A673 (cell line): ENCODE data around the gene GPI. TPM values are rescaled to one million over a fixed set of nuclear protein-coding genes. Genes with fewer than 3 reads are reported as not detected.

ENCODE experiments used
- BruUV-seq: library from RNA; stranded (reverse); fragments of 400-500 nt; replicated peaks from 2 replicates; lab custom pipeline; 2021; lab: Mats Ljungman, UMichigan
- CTCF ChIA-PET: fragments of 300-600 bp; sonication (Branson Sonifier 250); formaldehyde crosslinking; loops from one replicate; lab custom pipeline; 2022; ENCODE audit warnings: antibody characterized with exemption; lab: Charles Lee
- POLR2A ChIA-PET: fragments of 300-600 bp; sonication (Branson Sonifier 250); formaldehyde crosslinking; loops from one replicate; lab custom pipeline; 2022; ENCODE audit warnings: antibody characterized with exemption; ENCODE audit not compliant: low non-redundant PET; lab: Charles Lee
- DNase-seq: peaks from one replicate; pipeline ENCODE4 v3.0.0-alpha.2; 2015; ENCODE audit warnings: low spot score
- H3K27ac ChIP-seq: fragments of 200-600 bp; sonication (generic); 2 replicates; pipeline ENCODE4 v1.5.1; 2016; ENCODE audit warnings: mixed run types, low read depth, mild to moderate bottlenecking, mixed read lengths, antibody characterized with exemption, low read length; ENCODE audit not compliant: poor library complexity, severe bottlenecking
- H3K27me3 ChIP-seq: fragments of 200-600 bp; sonication (generic); replicated peaks from 2 replicates; pipeline ENCODE4 v1.6.1; 2017; ENCODE audit warnings: mixed run types, low read depth, mild to moderate bottlenecking, mixed read lengths, antibody characterized with exemption, low read length; ENCODE audit not compliant: insufficient read depth, poor library complexity
- H3K36me3 ChIP-seq: fragments of 200-600 bp; sonication (generic); 2 replicates; pipeline ENCODE4 v1.6.1; 2016; ENCODE audit warnings: mixed run types, mild to moderate bottlenecking, mixed read lengths, antibody characterized with exemption, low read length; ENCODE audit not compliant: insufficient read depth, poor library complexity, severe bottlenecking
- H3K4me1 ChIP-seq: fragments of 200-600 bp; sonication (generic); 2 replicates; pipeline ENCODE4 v1.6.1; 2017; ENCODE audit warnings: mixed run types, mild to moderate bottlenecking, mixed read lengths, antibody characterized with exemption, low read length; ENCODE audit not compliant: insufficient read depth, poor library complexity, severe bottlenecking
- H3K4me3 ChIP-seq: fragments of 200-600 bp; sonication (generic); 2 replicates; pipeline ENCODE4 v1.5.1; 2016; ENCODE audit warnings: low read depth, mixed run types, mild to moderate bottlenecking, mixed read lengths, low read length; ENCODE audit not compliant: poor library complexity, severe bottlenecking
- H3K9me3 ChIP-seq: fragments of 200-600 bp; sonication (generic); 2 replicates; pipeline ENCODE4 v1.6.1; 2016; ENCODE audit warnings: mixed run types, low read depth, mild to moderate bottlenecking, mixed read lengths, antibody characterized with exemption, low read length; ENCODE audit not compliant: poor library complexity, severe bottlenecking
- CTCF ChIP-seq: fragments of 300-800, 200-600 bp; sonication (generic); conservative IDR thresholded peaks from 2 replicates; pipeline ENCODE4 v1.5.1; 2017; ENCODE audit warnings: low read depth, mild to moderate bottlenecking, antibody characterized with exemption, low read length, moderate library complexity, mixed read lengths
- EZH2 ChIP-seq: fragments of 200-600 bp; sonication (generic); IDR thresholded peaks from 2 replicates; pipeline ENCODE4 v1.6.1; 2017; ENCODE audit warnings: borderline replicate concordance, low read depth, mild to moderate bottlenecking, mixed read lengths, antibody characterized with exemption, low read length; ENCODE audit not compliant: poor library complexity, severe bottlenecking
- intact Hi-C: fragments of 100-400 bp; cut with micrococcal nuclease; formaldehyde crosslinking; loops from one replicate; pipeline ENCODE4 v1.10.0; 2022; ENCODE audit not compliant: unreplicated experiment
- total RNA-seq: library from RNA; stranded (reverse); gene quantifications from 2 replicates; pipeline ENCODE4 v1.2.3, GENCODE V29; 2021

The GPI gene
- total RNA-seq, 1 experiment from 2014 or later = 439 TPM

- no TSS peak for BruUV-seq
- no peak for DNase-seq
- no peak overlapping the region for H3K27ac ChIP-seq
- ChIA-PET CTCF (no interaction called here), POLR2A (no interaction called here)
- no peaks in the 10 kb centered on the region for H3K4me1 ChIP-seq
- TF ChIP-seq EZH2 (no peak), CTCF (no peak)
- peaks cover 71% of the 10 kb centered on the region for H3K36me3 ChIP-seq
- H3K4me3 ChIP-seq = no peak overlapping the region
- intact Hi-C loops = no loop called here
- no peaks in the 10 kb centered on the region for H3K9me3 ChIP-seq
- no peaks in the 10 kb centered on the region for H3K27me3 ChIP-seq
Observed at GRCh38 chr19:34391813-34392212, 26.8 kb downstream of the GPI start.

DNA sequence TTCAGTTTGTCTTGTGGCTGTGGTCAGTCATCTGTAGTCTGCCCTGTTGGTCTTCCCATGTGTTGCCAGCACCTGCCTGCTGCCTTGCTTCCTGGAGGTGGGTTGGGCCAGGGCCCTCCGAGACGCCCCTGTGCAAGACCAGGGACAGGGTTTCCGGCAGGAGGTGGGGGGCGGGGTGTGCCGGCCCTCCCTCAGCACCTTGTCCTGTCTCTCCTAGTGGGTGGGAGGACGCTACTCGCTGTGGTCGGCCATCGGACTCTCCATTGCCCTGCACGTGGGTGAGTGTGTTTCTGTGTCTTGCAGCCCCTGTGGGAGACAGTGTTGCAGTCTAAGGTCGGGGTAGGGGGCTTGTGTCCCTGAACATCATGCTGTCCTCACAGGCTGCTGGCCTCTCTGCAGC, 28.0 kb downstream of the GPI start:
- DNase-seq = no peak
- CTCF ChIA-PET = no interaction called here
- Histone ChIP-seq H3K4me3 (no peak overlapping the region), H3K9me3 (no peaks in the 10 kb centered on the region), H3K36me3 (peaks cover 73% of the 10 kb centered on the region), H3K4me1 (no peaks in the 10 kb centered on the region), H3K27ac (no peak overlapping the region), H3K27me3 (no peaks in the 10 kb centered on the region)
- no peak for TF ChIP-seq CTCF
- TF ChIP-seq EZH2 = no peak
- intact Hi-C loops = no loop called here
- BruUV-seq = no TSS peak
- POLR2A ChIA-PET = no interaction called here

DNA sequence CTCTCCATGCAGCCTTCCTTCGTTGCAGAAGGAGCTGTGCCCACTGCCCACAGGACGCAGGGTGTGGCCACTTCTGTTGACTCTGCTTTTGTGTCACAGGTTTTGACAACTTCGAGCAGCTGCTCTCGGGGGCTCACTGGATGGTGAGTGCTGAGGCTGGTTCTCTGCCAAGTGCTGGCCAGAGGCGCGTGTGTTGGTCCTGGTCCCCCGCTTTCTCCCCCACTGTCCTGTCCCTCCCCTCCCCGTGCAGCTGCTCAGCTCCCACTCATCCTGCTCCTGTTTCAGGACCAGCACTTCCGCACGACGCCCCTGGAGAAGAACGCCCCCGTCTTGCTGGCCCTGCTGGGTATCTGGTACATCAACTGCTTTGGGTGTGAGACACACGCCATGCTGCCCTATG, 28.6 kb downstream of the GPI start:
- H3K36me3 ChIP-seq = peaks cover 77% of the 10 kb centered on the region
- no TSS peak for BruUV-seq
- POLR2A ChIA-PET = no interaction called here
- no peaks in the 10 kb centered on the region for H3K9me3 ChIP-seq
- no peaks in the 10 kb centered on the region for H3K4me1 ChIP-seq
- intact Hi-C loops = no loop called here
- no peak for TF ChIP-seq EZH2
- no peak for TF ChIP-seq CTCF
- H3K27me3 ChIP-seq = no peaks in the 10 kb centered on the region
- no peak overlapping the region for H3K4me3 ChIP-seq
- H3K27ac ChIP-seq = no peak overlapping the region
- CTCF ChIA-PET = no interaction called here
- no peak for DNase-seq
